Right hindlimb (tissue), 1 donor: ENCODE measurements around the gene TBCE.

Experiments used
- DNase-seq: peaks from one replicate; pipeline ENCODE4 v3.0.0-alpha.2; 2018

TBCE gene

DNA sequence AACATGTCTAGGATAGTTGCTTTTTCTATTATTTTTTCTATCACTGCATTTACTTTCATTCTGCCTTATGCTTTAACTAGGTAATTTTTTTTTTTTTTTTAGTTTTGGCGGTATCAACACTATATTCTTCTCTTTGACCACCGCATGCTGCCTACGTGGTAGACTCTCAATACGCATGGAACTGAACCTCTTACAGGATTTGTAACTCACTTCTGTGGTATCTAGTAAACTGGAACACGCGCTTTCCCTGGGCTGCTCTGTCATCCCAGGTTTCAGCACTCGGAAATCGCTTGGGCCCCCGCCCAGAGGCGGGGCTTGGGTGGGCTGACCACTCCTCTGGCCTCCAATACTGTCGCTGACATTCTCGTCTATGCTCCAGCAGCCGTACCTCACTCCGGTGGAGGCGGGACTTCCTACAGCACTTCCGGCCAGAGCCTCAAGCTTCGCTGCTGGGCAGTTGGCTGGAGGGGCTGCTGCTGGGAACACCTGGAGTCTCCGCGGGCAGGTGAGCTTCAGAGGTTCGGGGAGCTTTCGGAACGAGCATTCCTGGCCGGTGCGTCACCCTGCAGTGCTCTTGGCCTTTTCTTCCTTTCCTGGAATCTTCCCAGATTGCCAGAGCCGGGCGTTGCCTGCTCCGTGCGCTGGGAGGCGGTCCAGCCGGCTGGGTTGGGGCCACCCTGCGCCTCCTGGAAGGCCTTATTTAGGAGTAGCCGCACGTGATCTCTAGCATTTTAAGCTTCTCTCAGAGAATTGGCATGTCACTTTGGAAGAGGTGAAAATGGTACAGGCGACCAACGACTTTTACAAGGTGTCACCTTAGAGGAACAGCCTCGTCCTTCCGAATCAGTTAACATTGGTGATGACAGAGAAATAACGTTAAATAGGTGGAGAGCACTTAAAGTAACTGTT is at the start of gene TBCE:
TBCE (plus strand) TSS at position 428 of the 909 bp plus-strand sequence. CDS start 12,623 bp downstream, outside the sequence.
- peak; percentile 98 for DNase-seq

DNA sequence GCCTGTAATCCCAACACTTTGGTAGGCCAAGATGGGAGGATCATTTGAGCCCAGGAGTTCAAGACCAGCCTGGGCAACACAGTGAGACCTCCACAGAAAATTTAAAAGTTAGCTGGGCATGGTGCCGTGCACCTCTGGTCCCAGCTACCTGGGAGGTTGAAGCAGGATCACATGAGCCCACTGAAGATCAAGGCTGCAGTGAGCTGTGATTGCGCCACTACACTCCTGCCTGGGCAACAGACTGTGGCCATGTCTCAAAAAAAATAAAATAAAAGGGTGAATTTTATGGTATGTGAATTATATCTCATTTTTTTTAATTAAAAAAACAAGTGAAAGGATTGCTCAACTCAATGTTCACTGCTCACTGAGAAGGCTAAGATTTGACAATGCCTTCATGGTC is 48.0 kb upstream of the TBCE start:
- DNase-seq, result no peak

DNA sequence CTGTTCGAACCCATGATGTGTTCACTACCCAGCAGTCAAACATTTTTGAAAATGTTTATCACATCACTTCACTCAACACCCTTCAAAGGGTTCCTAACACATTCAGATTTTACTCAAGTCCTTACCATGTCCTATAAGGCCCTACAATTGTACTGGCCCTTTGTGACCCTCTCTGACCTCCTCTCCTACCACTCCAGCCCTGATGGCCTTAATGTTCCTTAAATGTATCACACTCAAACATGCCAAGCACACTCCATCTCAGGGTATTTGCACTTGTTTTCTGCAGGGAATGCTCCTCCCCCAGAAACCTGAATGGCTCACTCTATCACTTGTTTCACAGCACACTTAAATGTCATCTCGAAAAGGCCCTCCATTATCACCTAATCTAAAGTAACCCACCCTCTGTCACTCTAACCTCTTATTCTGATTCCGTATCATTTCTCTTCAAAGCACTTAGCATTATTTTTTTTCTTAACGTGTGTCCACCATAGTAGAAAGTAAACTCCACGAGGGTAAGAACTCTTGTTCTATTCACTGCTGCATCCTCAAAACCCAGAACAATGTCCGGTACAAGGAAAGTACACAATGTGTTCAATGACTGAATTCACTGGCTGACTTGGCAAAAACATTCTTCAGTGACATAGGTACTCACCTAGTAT is 46.6 kb upstream of the TBCE start:
- no peak for DNase-seq

GRCh38 chr1:235324296-235324695 is 42.9 kb upstream of the TBCE start:
- no peak for DNase-seq

GRCh38 chr1:235325139-235325538 is 42.1 kb upstream of the TBCE start:
- DNase-seq, result no peak

DNA sequence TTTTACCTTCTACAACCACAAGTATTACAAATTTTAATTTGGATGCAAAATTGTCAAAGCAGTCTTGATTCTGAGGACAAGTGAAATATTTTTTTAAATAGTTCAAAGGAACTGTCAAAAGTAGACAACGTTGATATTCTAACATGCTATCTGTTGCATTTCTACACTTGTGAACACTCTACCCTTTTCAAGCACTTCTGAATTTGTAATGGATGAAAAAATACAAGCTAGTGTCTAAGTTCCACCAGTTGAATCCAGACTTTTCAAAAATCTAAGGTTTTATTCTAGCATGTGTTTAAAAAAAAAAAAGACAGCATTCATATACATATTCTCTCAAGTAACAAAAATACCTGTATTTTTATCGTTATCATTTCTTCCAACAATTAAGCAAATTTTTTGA is 41.4 kb upstream of the TBCE start:
- DNase-seq, result no peak

DNA sequence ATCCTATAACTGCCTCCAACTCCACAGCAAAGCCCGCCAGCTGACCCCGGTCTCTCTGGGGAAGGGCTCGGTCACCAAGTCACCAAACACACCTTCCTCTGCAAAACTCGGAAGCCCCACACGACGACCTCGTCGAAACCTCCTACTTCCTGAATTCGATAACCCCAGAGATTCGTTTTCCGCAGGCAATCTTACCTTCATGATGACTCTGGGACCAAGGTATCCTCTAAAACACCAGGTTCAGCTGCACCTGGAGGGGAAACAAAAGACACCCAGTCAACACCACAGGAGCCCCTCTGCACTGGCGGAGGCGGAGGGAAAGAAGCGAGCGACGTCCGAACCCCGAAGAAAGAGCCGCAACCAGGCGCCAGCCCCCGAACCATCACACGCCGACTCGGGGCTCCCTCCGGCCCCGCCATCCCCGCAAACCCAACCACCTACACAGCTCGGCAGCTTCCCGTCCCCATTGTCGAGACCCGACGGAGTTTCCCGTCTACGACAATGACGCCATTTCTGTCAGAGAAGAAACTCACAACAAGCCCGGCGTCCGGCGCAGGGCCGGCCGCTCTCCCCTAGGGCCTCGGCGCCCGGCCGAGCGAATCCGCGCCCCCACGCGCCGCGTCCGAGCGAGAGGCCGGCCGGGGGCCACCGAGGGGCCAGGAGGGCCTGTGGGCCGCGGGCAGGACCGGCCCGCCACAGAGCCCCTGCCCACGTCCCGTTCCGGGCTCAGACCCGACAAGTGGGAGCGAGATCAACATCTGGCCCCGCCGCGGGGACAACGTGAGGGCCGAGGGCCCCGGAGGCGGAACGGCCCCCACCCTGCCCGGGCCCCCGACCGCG is 40.3 kb upstream of the TBCE start:
- peak; percentile 58 for DNase-seq

GRCh38 chr1:235327559-235328270 is 39.5 kb upstream of the TBCE start, which contains the start of gene ARID4B:
ARID4B (minus strand) TSS chr1:235328179; CDS start chr1:235326919, 1,260 bp downstream.
- DNase-seq, result no peak

DNA sequence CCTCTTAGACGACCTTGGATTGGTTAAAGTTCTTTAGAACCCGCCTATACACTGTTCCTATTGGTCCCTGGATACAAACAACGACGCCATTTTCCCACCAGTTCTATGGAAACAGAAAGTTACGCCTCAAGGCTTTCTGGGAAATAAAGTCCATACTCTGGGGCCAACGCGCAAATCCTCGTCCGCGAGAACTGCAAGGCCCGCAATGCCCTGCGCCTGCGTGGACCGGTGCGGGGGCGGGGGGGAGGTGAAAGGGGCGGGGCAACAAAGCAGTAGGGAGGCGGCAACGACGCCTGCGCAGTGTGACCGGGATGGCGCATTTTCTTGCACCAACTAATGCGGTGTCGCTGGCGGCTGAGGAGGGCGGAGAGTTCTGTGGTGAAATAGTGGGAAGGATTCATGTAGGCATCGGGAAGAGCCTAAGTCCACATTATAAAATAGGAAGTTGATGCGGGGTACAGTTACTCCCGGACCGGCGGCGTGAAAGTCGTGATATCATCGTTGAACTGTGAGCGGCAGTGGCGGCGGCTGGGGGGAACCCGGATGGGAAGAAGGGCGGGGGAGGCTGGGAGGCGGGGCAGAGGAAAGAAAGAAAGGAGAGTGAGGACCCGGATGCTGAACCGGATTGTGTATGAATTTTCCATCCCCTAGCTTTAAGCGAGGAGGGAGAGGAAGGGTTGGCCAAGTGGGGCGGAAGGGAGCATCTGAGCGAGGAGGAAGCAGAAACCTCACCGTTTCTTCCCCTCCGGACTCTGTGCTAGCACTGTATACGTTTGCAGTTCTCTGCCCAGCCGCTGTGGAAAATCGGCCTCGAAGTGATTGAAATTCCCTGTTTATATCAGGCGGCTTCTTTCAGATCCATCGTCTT is 38.7 kb upstream of the TBCE start, which contains the start of gene GGPS1:
GGPS1 (plus strand) TSS at position 300 of the 868 bp plus-strand sequence. CDS start 6,695 bp downstream, outside the sequence.
- DNase-seq, result peak; percentile 100

DNA sequence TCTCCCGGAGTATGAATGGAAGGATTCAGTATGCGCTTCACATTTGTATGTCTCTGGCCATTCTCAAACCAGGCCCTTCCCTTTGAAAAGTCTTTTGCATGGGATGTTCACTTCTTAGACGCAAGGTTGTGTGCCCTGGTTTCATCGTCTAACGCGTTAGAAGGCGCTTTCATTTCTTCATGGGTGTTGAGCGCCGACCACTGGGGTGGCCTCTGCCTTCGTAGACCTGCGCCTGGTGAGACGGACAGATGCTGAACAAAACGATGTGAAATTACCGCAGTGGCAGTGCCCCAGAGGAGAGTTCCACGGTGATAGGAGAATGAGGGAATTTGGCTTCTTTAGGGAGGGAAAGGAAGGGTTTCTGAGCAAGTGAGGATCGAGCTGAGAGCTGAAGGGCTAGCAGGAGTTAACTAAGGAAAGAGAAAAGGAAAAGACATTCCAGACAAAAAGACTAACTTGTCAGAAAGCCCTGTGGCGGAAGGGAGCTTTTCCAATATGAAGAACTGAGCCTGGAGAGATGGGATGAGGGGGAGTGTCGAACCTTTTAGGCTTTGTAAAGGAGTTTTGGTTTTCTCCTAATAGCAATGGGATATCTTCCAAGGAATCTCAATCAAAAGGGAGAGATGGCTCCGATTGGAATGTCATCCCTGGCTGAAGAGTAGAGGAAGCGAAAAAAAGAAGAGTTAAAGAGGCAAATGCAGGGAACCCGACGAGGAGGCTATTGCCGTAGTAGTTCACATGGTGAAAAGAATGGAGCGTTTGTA is 37.9 kb upstream of the TBCE start:
- no peak for DNase-seq

DNA sequence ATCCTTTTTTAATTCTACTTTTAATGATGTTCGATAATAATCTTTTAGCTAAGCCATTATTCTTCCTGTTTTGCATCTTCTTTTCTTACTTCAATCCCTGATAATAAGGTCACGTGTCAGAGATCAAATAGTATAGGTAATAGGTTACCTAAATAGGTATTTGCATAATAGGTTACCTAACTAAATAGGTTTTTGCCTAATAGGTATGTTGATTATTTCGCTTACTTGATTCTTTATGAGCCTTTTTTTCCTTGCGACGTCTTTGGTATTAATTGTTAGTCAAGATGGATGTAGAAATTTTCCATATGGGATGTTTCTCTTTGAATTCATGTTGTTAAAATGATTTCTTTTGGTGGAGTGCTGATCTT is 36.3 kb upstream of the TBCE start:
- DNase-seq, result no peak

- DNase-seq, result no peak
These were observed 35.8 kb upstream of the TBCE start for GRCh38 chr1:235331401-235331800.

- DNase-seq, result no peak
These were observed 30.3 kb upstream of the TBCE start for GRCh38 chr1:235336903-235337302.

GRCh38 chr1:235339746-235340145 is 27.5 kb upstream of the TBCE start:
- DNase-seq, result no peak

DNA sequence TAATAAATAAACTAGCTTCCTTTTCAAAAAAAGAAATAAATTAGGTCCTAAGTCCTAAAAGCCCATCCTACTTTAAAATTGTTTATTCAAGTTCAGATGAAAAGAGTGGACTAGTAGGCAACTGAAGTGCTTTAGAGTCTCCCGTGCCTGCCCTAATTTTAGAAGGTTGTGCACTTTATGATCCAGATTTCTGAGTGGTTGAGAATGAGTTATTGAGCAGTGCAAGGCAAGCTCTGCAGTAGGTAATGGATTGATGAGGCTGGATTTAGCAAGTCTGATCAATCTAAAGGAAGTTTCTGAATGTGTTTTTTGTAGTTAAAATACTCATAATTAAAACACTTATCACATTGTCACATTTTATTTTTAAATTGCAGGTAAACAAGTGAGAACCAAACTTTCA is 25.9 kb upstream of the TBCE start:
- no peak for DNase-seq

DNA sequence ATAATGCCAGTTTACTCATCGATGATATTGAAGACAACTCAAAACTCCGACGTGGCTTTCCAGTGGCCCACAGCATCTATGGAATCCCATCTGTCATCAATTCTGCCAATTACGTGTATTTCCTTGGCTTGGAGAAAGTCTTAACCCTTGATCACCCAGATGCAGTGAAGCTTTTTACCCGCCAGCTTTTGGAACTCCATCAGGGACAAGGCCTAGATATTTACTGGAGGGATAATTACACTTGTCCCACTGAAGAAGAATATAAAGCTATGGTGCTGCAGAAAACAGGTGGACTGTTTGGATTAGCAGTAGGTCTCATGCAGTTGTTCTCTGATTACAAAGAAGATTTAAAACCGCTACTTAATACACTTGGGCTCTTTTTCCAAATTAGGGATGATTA is 25.2 kb upstream of the TBCE start:
- DNase-seq, result no peak

- no peak for DNase-seq
These were observed 24.8 kb upstream of the TBCE start for GRCh38 chr1:235342471-235342870.

- DNase-seq, result no peak
These were observed 23.5 kb upstream of the TBCE start for GRCh38 chr1:235343726-235344125.

GRCh38 chr1:235351441-235351840 is 15.8 kb upstream of the TBCE start:
- DNase-seq, result no peak

- no peak for DNase-seq
These were observed 15.3 kb upstream of the TBCE start for GRCh38 chr1:235351898-235352297.
